ENCODE data around the gene NRIP3.

NRIP3 gene

GRCh38 chr11:8933931-8934330, 69.9 kb downstream of the NRIP3 start:
- DNase-seq (ENCODE audit: low read depth): no peak
- TF ChIP-seq, protein P1, sequence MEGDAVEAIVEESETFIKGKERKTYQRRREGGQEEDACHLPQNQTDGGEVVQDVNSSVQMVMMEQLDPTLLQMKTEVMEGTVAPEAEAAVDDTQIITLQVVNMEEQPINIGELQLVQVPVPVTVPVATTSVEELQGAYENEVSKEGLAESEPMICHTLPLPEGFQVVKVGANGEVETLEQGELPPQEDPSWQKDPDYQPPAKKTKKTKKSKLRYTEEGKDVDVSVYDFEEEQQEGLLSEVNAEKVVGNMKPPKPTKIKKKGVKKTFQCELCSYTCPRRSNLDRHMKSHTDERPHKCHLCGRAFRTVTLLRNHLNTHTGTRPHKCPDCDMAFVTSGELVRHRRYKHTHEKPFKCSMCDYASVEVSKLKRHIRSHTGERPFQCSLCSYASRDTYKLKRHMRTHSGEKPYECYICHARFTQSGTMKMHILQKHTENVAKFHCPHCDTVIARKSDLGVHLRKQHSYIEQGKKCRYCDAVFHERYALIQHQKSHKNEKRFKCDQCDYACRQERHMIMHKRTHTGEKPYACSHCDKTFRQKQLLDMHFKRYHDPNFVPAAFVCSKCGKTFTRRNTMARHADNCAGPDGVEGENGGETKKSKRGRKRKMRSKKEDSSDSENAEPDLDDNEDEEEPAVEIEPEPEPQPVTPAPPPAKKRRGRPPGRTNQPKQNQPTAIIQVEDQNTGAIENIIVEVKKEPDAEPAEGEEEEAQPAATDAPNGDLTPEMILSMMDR (conservative IDR thresholded peaks at IDR 0.05; ENCODE audit: low read depth, low read length): peak; percentile 37

GRCh38 chr11:8932564-8933180, 71.1 kb downstream of the NRIP3 start, which contains the start of gene C11orf16:
TSS of gene C11orf16 (minus strand) at chr11:8932947. CDS start at chr11:8932308, 639 bp downstream.
- TF ChIP-seq, protein P1 (conservative IDR thresholded peaks at IDR 0.05; ENCODE audit: low read depth, low read length): no peak
- no peak within 1 kb of the TSS for H3K4me3 ChIP-seq (ENCODE audit: low read depth, low read length)
- DNase-seq (ENCODE audit: low read depth): no peak

More at GRCh38 chr11:8933931-8934330, 69.9 kb downstream of the NRIP3 start:
- H3K4me3 ChIP-seq (ENCODE audit: low read depth, low read length): no peak overlapping the region
